K562 treated with DMSO at 1 percent for 48 hours (cell line): ENCODE measurements around the gene ADD1. TPM values are rescaled to one million over a fixed set of nuclear protein-coding genes. Genes with fewer than 3 reads are reported as not detected.

Experiments
- total RNA-seq: library from RNA; unstranded; fragments of 300-600 nt; gene quantifications from 2 replicates; pipeline ENCODE4 v1.2.3, GENCODE V29; 2022; ENCODE audit warnings: low replicate concordance; ENCODE audit errors: extremely low read depth

The ADD1 gene, protein sequence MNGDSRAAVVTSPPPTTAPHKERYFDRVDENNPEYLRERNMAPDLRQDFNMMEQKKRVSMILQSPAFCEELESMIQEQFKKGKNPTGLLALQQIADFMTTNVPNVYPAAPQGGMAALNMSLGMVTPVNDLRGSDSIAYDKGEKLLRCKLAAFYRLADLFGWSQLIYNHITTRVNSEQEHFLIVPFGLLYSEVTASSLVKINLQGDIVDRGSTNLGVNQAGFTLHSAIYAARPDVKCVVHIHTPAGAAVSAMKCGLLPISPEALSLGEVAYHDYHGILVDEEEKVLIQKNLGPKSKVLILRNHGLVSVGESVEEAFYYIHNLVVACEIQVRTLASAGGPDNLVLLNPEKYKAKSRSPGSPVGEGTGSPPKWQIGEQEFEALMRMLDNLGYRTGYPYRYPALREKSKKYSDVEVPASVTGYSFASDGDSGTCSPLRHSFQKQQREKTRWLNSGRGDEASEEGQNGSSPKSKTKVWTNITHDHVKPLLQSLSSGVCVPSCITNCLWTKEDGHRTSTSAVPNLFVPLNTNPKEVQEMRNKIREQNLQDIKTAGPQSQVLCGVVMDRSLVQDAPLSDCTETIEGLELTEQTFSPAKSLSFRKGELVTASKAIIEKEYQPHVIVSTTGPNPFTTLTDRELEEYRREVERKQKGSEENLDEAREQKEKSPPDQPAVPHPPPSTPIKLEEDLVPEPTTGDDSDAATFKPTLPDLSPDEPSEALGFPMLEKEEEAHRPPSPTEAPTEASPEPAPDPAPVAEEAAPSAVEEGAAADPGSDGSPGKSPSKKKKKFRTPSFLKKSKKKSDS
- total RNA-seq = not detected in 2 replicates

DNA sequence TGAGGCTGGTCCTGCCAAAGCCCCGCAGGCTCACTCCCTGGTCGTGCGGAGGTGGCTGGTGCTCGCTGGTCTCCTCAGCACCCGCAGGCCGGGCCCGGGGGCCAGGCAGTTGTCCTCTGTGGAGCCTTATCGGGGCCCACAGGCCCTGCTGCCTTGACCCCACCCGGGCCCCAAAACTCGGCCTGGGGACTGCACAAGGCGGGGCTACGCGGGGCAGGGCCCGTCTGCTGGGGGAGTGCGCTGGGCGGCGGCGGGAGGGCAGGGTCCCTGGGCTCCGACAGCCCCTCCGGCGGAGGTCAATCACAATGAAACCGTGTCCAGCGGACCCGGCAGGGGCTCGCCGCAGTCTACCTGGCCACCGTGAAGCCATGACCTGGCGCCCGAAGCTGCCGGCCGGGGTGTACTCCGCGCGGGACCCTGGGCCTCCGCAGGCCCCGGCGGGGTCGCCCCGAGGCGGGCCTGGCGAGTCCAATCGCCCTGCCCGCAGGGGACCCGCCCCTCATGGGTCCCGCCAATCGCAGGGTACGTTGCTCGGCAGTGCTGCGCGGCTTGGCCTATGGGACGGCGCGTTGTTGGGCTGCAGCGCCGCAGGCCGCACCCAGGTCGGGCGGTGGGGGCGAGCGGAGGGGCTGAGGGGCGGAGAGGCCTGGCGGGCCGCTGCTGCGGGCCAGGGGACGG is at the start of gene ADD1:
Gene ADD1 (plus strand): TSS at position 582 of the 678 bp plus-strand sequence. CDS start 32,072 bp downstream, outside the sequence.

DNA sequence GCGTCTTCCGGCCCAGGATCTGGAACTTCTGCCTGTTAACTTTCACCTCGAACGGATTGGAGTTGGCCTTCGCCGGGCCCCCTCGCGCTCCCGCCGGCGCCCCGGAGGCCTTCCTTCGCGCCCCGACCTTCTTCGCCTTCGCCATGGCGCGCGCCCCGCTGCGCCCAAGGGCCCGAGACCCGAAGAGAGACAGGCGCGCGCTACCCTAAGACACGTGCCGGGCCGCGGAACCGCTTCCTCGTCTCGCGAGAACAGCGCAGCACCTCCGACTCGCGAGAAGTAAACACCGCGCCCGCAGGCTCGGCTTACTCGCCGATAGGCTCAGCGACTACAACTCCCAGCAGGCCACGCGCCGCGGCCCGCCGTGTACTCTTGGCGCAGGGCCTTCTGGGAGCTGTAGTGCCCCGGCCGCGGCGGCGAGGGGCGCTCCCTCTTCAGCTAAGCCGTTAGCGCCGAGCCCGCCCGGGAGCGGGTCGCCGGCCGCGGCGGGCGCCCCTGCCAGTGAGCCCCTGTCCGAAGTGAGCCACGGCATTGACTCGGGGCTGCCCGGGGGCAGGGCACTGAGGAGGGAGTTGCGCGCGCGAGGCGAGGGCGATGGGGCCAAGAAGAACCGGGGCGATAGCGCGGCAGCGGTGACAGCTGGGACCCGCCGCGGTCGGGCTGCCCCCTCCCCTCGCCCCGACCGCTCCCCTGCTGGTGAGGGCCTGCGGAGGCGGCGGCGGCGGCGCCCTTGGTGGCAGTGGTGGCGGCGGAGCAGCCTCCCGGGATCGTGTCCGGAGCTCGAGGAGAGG is 119.7 kb downstream of the ADD1 start, which contains the start of the genes GRK4 and NOP14:
Gene GRK4 (plus strand): TSS at position 397 of the 791 bp plus-strand sequence. CDS start 500 bp downstream, outside the sequence.
Gene NOP14 (minus strand): TSS at position 232 of the 791 bp plus-strand sequence. CDS start 87 bp downstream, at position 145.

Other genes with a start within 250 kb of the ADD1 start
- not detected in 2 replicates for gene TNIP2, start 87.5 kb upstream of the ADD1 start, total RNA-seq
- not detected in 2 replicates for gene SH3BP2, start 50.8 kb upstream of the ADD1 start, total RNA-seq
- gene NOP14, start 119.6 kb downstream of the ADD1 start, total RNA-seq = not detected in 2 replicates
- gene GRK4, start 119.7 kb downstream of the ADD1 start, total RNA-seq = not detected in 2 replicates
- not detected in 2 replicates for gene HTT-AS, start 230.7 kb downstream of the ADD1 start, total RNA-seq
- gene HTT, start 230.8 kb downstream of the ADD1 start, total RNA-seq = not detected in 2 replicates